Panc1 (cell line): Measurements from ENCODE around the gene IRF2BP1. TPM values are rescaled to one million over a fixed set of nuclear protein-coding genes. Genes with fewer than 3 reads are reported as not detected.

ENCODE experiments used
- ATAC-seq: fragments of 200-7000 bp; cut with Tn5 transposase; 2 replicates; pipeline ENCODE4 v1.9.1; 2020; ENCODE audit warnings: mild to moderate bottlenecking, moderate library complexity
- BruUV-seq: library from RNA; stranded (reverse); fragments of 400-500 nt; replicated peaks from 2 replicates; lab custom pipeline; 2021; lab: Mats Ljungman, UMichigan
- CTCF ChIA-PET: fragments of 300-600 bp; sonication (Branson Sonifier 250); formaldehyde crosslinking; loops from one replicate; lab custom pipeline; 2022; ENCODE audit warnings: antibody characterized with exemption; lab: Charles Lee
- POLR2A ChIA-PET: fragments of 300-600 bp; sonication (Branson Sonifier 250); formaldehyde crosslinking; loops from one replicate; lab custom pipeline; 2022; ENCODE audit warnings: antibody characterized with exemption; lab: Charles Lee
- DNase-seq: peaks from one replicate; pipeline ENCODE4 v3.0.0-alpha.2; 2010; ENCODE audit warnings: low read depth, low spot score
- H3K27ac ChIP-seq: 2 replicates; pipeline ENCODE4 v1.5.1; 2011; ENCODE audit warnings: mild to moderate bottlenecking, low read length, inconsistent platforms
- H3K27me3 ChIP-seq: fragments of 200-500 bp; sonication (Bioruptor generic); 2 replicates; pipeline ENCODE4 v1.6.0; 2014; ENCODE audit warnings: low read length, inconsistent platforms; ENCODE audit not compliant: control insufficient read depth, insufficient read depth
- H3K36me3 ChIP-seq: fragments of 200-500 bp; sonication (Bioruptor generic); 2 replicates; pipeline ENCODE4 v1.5.1; 2014; ENCODE audit warnings: inconsistent platforms, mild to moderate bottlenecking, low read length, moderate library complexity; ENCODE audit not compliant: control insufficient read depth, insufficient read depth
- H3K4me1 ChIP-seq: 2 replicates; pipeline ENCODE4 v1.5.1; 2011; ENCODE audit warnings: inconsistent platforms, mild to moderate bottlenecking, low read length, moderate library complexity; ENCODE audit not compliant: control insufficient read depth, insufficient read depth
- H3K4me3 ChIP-seq, 2 experiments: 2 replicates each; pipeline ENCODE4 v1.5.1; 2011 to 2012; ENCODE audit warnings: low read depth in 2 of 2, low read length in 2 of 2, mild to moderate bottlenecking in 2 of 2, inconsistent platforms in 1 of 2, moderate library complexity in 1 of 2
- H3K9me3 ChIP-seq: fragments of 200-500 bp; sonication (Bioruptor generic); 2 replicates; pipeline ENCODE4 v1.5.1; 2014; ENCODE audit warnings: low read depth, mild to moderate bottlenecking, inconsistent platforms, low read length, moderate library complexity; ENCODE audit not compliant: control insufficient read depth, insufficient read depth
- CTCF ChIP-seq: fragments of 450-650 bp; IDR thresholded peaks from 2 replicates; pipeline ENCODE4 v1.5.1; 2017; ENCODE audit warnings: mild to moderate bottlenecking
- POLR2AphosphoS5 ChIP-seq: IDR thresholded peaks from 2 replicates; pipeline ENCODE4 v1.6.1; 2012; ENCODE audit warnings: mild to moderate bottlenecking, low read depth, low read length, moderate library complexity
- REST ChIP-seq, 2 experiments: IDR thresholded peaks; 2 replicates each; pipeline ENCODE4 v1.6.1; 2011 to 2012; ENCODE audit warnings: low read depth in 2 of 2, control low read depth in 1 of 2, low read length in 1 of 2, mild to moderate bottlenecking in 1 of 2, moderate library complexity in 1 of 2; ENCODE audit not compliant: insufficient read depth in 1 of 2
- SIN3A ChIP-seq: IDR thresholded peaks from 2 replicates; pipeline ENCODE4 v1.6.1; 2012; ENCODE audit warnings: low read depth, mild to moderate bottlenecking, low read length, moderate library complexity, borderline replicate concordance; ENCODE audit not compliant: insufficient read depth
- TCF7L2 ChIP-seq: IDR thresholded peaks from 2 replicates; pipeline ENCODE4 v1.6.1; 2011; ENCODE audit warnings: mild to moderate bottlenecking, low read depth, low read length, inconsistent platforms
- in situ Hi-C: cut with HindIII; loops from 2 replicates; pipeline ENCODE4 v1.10.0; 2016; ENCODE audit warnings: low sequenced_read_pairs, low pct_unique_long_range_greater_than_20kb
- intact Hi-C: fragments of 100-400 bp; cut with micrococcal nuclease; formaldehyde crosslinking; loops from one replicate; pipeline ENCODE4 v1.10.0; 2022; ENCODE audit not compliant: unreplicated experiment
- total RNA-seq: library from RNA; stranded (reverse); gene quantifications from one replicate; pipeline ENCODE4 v1.2.1, GENCODE V29; 2021; ENCODE audit not compliant: unreplicated experiment

The IRF2BP1 gene
- total RNA-seq, 1 experiment from 2014 or later = 21.9 TPM

DNA sequence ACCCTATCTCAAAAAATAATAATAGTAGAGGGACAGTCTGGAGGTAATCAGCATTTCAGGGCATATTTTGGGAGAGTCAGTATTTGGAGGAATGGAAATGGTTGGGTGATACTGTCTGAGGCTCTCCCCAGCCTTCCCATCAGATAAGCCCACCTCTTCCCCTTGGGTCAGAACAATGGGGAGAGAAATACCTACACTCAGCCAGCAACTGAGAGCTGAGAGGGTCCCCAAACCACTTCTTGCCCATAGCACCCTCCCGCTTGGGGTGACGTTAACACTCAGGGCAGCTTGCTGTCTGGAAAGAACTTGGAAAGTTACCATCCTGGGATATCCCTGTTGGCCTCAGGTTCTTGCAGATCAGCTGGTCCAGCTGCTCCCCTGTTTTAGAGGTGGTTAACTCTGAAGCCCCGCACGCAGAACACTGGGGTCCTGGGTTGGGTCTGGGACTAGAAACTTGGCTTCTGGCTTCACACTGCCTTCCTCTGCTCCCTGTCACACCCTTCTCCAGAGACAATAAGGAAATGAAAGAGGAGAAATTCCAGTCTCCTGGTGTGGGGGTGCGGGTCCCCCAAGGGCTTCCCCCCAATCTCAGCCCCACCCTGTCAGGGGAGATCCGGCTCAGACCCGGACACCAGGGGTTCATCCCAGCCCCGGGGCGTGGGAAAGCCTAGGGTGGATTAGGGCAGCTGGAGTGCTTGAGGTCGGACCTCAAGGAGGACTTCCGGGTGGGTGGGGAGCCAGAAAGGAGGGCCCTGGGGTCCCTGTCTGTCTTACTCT, 19.4 kb downstream of the IRF2BP1 start:
- Histone ChIP-seq H3K9me3 (no peaks in the 10 kb centered on the region), H3K4me3 (no peak overlapping the region), H3K27ac (no peak overlapping the region), H3K36me3 (no peaks in the 10 kb centered on the region; the same call in 1 of the 2 replicates), H3K4me1 (no peaks in the 10 kb centered on the region), H3K27me3 (no peaks in the 10 kb centered on the region; the same call in 1 of the 2 replicates)
- BruUV-seq = no TSS peak
- ChIA-PET CTCF (interaction anchor here (0.7 kb wide), 1 partner anchor 1561 kb away, joined by 3 read pairs; no protein-coding TSS in a partner anchor), POLR2A (interaction anchor here (0.7 kb wide), 1 partner anchor 25 kb away, joined by 3 read pairs; no protein-coding TSS in a partner anchor)
- TF ChIP-seq TCF7L2 (no peak), CTCF (no peak), REST (IDR thresholded peaks at IDR 0.05; ENCODE audit: insufficient read depth in 1 of 2, low read depth in 2 of 2, low read length in 1 of 2) (no peak), SIN3A (no peak), POLR2AphosphoS5 (no peak)
- DNase-seq (no peak), ATAC-seq (no peak)
- intact Hi-C loops = no loop called here
- in situ Hi-C loops = no loop called here

GRCh38 chr19:45865269-45865948, 20.5 kb downstream of the IRF2BP1 start:
- POLR2A ChIA-PET = interaction anchor here (0.7 kb wide), 1 partner anchor 24 kb away, joined by 3 read pairs; no protein-coding TSS in a partner anchor
- H3K9me3 ChIP-seq = no peaks in the 10 kb centered on the region
- H3K27me3 ChIP-seq = no peaks in the 10 kb centered on the region; the same call in 1 of the 2 replicates
- in situ Hi-C loops (no loop called here), intact Hi-C loops (no loop called here)
- TF ChIP-seq POLR2AphosphoS5 (no peak), TCF7L2 (no peak), CTCF (no peak), REST (IDR thresholded peaks at IDR 0.05; ENCODE audit: insufficient read depth in 1 of 2, low read depth in 2 of 2, low read length in 1 of 2) (no peak)
- no peak overlapping the region for H3K27ac ChIP-seq
- CTCF ChIA-PET = no interaction called here
- H3K4me3 ChIP-seq = no peak overlapping the region
- no peaks in the 10 kb centered on the region; the same call in 1 of the 2 replicates for H3K36me3 ChIP-seq
- ATAC-seq = no peak
- peaks cover 4% of the 10 kb centered on the region; the same call in 1 of the 2 replicates for H3K4me1 ChIP-seq
- no TSS peak for BruUV-seq
- DNase-seq = no peak
